Breast epithelium (tissue), 4 donors: Measurements from ENCODE around the gene SLC2A4RG. TPM values are rescaled to one million over a fixed set of nuclear protein-coding genes. Genes with fewer than 3 reads are reported as not detected.

Experiments used
- DNase-seq, 2 donors: peaks; one replicate each; pipeline ENCODE4 v3.0.0-alpha.2; 2019; ENCODE audit warnings: low spot score in 2 of 2
- H3K27ac ChIP-seq, 2 donors: fragments of 200-600 bp; sonication (generic) in 1 of 2; one replicate each; pipeline ENCODE4 v1.5.1; 2016 to 2019; ENCODE audit warnings: mild to moderate bottlenecking in 1 of 2
- H3K27me3 ChIP-seq, 2 donors: fragments of 200-600 bp; sonication (generic) in 1 of 2; one replicate each; pipeline versions ENCODE4 v1.5.1 to v1.6.0; 2017 to 2019; ENCODE audit warnings: control low read depth in 1 of 2, mild to moderate bottlenecking in 1 of 2
- H3K36me3 ChIP-seq: fragments of 200-600 bp; one replicate; pipeline ENCODE4 v1.5.1; 2019
- H3K4me1 ChIP-seq, 2 donors: fragments of 200-600 bp; sonication (generic); one replicate each; pipeline ENCODE4 v1.5.1; 2016 to 2019; ENCODE audit warnings: control low read depth in 1 of 2
- H3K4me3 ChIP-seq, 3 donors: fragments of 200-600 bp; sonication (generic); 1 replicate in 2 of 3; 2 replicates in 1 of 3; pipeline ENCODE4 v1.5.1; 2016 to 2019; ENCODE audit warnings: mild to moderate bottlenecking in 3 of 3, moderate library complexity in 2 of 3
- H3K9me3 ChIP-seq, 2 donors: fragments of 200-600 bp; sonication (generic) in 1 of 2; one replicate each; pipeline ENCODE4 v1.5.1; 2016 to 2019; ENCODE audit warnings: control low read depth in 1 of 2
- CTCF ChIP-seq, 3 donors: fragments of 450-650 bp; IDR thresholded peaks; one replicate each; pipeline ENCODE4 v1.5.1; 2016 to 2017; ENCODE audit warnings: antibody characterized with exemption in 3 of 3, mild to moderate bottlenecking in 3 of 3, moderate library complexity in 3 of 3
- POLR2A ChIP-seq: fragments of 450-650 bp; IDR thresholded peaks from one replicate; pipeline ENCODE4 v1.6.1; 2016; ENCODE audit warnings: antibody characterized with exemption, mild to moderate bottlenecking, moderate library complexity
- POLR2AphosphoS5 ChIP-seq, 3 donors: sonication (generic); formaldehyde crosslinking; IDR thresholded peaks; one replicate each; pipeline ENCODE4 v1.6.1; 2017; ENCODE audit warnings: antibody characterized with exemption in 3 of 3
- intact Hi-C: fragments of 100-400 bp; cut with DNase I; formaldehyde crosslinking; loops from one replicate; pipeline ENCODE4 v1.15.1; 2023; ENCODE audit warnings: low total_unique reads
- total RNA-seq, 3 donors: library from RNA; depleted of rRNA; stranded (reverse); fragments of >200 nt; gene quantifications; one replicate each; pipeline ENCODE4 v1.1.0, GENCODE V29; 2016

Gene SLC2A4RG
- total RNA-seq, 3 donors from 2014 or later: 22.9 to 58.9 (median 36.9) TPM

- Histone ChIP-seq H3K4me1 (peaks cover 3 to 14% of the 10 kb centered on the region in 2 donors), H3K27me3 (no peaks in the 10 kb centered on the region), H3K27ac (peak overlapping the region in 1 of 2 donors; percentile 69), H3K9me3 (no peaks in the 10 kb centered on the region), H3K36me3 (no peaks in the 10 kb centered on the region), H3K4me3 (no peak overlapping the region)
- intact Hi-C loops: no loop called here
- TF ChIP-seq POLR2A (no peak), POLR2AphosphoS5 (IDR thresholded peaks at IDR 0.05) (no peak), CTCF (IDR thresholded peaks at IDR 0.05) (no peak)
- DNase-seq: no peak
Measured at GRCh38 chr20:63692436-63693082, 47.0 kb upstream of the SLC2A4RG start.

GRCh38 chr20:63693083-63693732 is 46.4 kb upstream of the SLC2A4RG start:
- H3K27ac ChIP-seq: peak overlapping the region in 1 of 2 donors; percentile 69
- intact Hi-C loops: no loop called here
- H3K4me3 ChIP-seq: no peak overlapping the region
- no peaks in the 10 kb centered on the region for H3K27me3 ChIP-seq
- TF ChIP-seq POLR2A (no peak), CTCF (IDR thresholded peaks at IDR 0.05) (no peak), POLR2AphosphoS5 (IDR thresholded peaks at IDR 0.05) (no peak)
- peaks cover 5 to 14% of the 10 kb centered on the region in 2 donors for H3K4me1 ChIP-seq
- no peak for DNase-seq
- no peaks in the 10 kb centered on the region for H3K9me3 ChIP-seq
- no peaks in the 10 kb centered on the region for H3K36me3 ChIP-seq

- no peak overlapping the region for H3K4me3 ChIP-seq
- no peaks in the 10 kb centered on the region for H3K36me3 ChIP-seq
- H3K9me3 ChIP-seq: no peaks in the 10 kb centered on the region
- H3K27ac ChIP-seq: peak overlapping the region in 1 of 2 donors; percentile 35
- TF ChIP-seq POLR2A (no peak), CTCF (IDR thresholded peaks at IDR 0.05) (no peak), POLR2AphosphoS5 (IDR thresholded peaks at IDR 0.05) (no peak)
- peaks cover 12 to 14% of the 10 kb centered on the region in 2 donors for H3K4me1 ChIP-seq
- no peak for DNase-seq
- H3K27me3 ChIP-seq: no peaks in the 10 kb centered on the region
- intact Hi-C loops: no loop called here
Measured at GRCh38 chr20:63693733-63694583, 45.6 kb upstream of the SLC2A4RG start.

- H3K27ac ChIP-seq: peak overlapping the region in 1 of 2 donors; percentile 35
- no peak for TF ChIP-seq POLR2A
- TF ChIP-seq CTCF (IDR thresholded peaks at IDR 0.05): no peak
- no peak for TF ChIP-seq POLR2AphosphoS5 (IDR thresholded peaks at IDR 0.05)
- intact Hi-C loops: no loop called here
- H3K36me3 ChIP-seq: no peaks in the 10 kb centered on the region
- no peaks in the 10 kb centered on the region for H3K9me3 ChIP-seq
- H3K4me3 ChIP-seq: no peak overlapping the region
- no peaks in the 10 kb centered on the region for H3K27me3 ChIP-seq
- DNase-seq: no peak
- H3K4me1 ChIP-seq: peaks cover 14 to 17% of the 10 kb centered on the region in 2 donors
Measured at GRCh38 chr20:63694584-63695423, 44.8 kb upstream of the SLC2A4RG start.
